NCI-H446 treated with DMSO at 0.1 percent for 48 hours (cell line): Measurements from ENCODE around the gene MRPL49.
"Not testable (repeated sequence)": the region's sequence is repeated elsewhere in the genome, so short reads cannot be mapped to it uniquely, and the experiment has no call there.

Experiments
- DNase-seq: peaks from one replicate; lab custom pipeline; 2025; lab: John Stamatoyannopoulos, UW

MRPL49 gene

GRCh38 chr11:65165410-65166317 lies 43.5 kb downstream of the MRPL49 start:
- no peak for DNase-seq

GRCh38 chr11:65166893-65167292 lies 44.8 kb downstream of the MRPL49 start:
- no peak for DNase-seq

- DNase-seq: no peak
Observed at GRCh38 chr11:65167656-65168055, 45.5 kb downstream of the MRPL49 start.

- DNase-seq: no peak
Observed at GRCh38 chr11:65169164-65169641, 47.1 kb downstream of the MRPL49 start.

GRCh38 chr11:65170058-65170534 lies 48.0 kb downstream of the MRPL49 start, which contains the start of gene SPDYC:
SPDYC (plus strand) TSS chr11:65170233; CDS start chr11:65171358, 1,125 bp downstream.
- no peak for DNase-seq

GRCh38 chr11:65172600-65172999 lies 50.5 kb downstream of the MRPL49 start:
- no peak for DNase-seq

- not testable (repeated sequence) for DNase-seq
Observed at GRCh38 chr11:65174571-65175010, 52.5 kb downstream of the MRPL49 start.
